Testis (tissue), 2 donors: ENCODE results near the gene ADPGK.

Experiments used
- POLR2A ChIP-seq: fragments of 450-650 bp; IDR thresholded peaks from one replicate; pipeline ENCODE4 v1.6.1; 2017; ENCODE audit warnings: antibody characterized with exemption, mild to moderate bottlenecking, moderate library complexity
- TF ChIP-seq, protein P1 (sequence below), 3 experiments: fragments of 450-650 bp in 2 of 3; fragments of 200-600 bp in 1 of 3; sonication (generic) in 1 of 3; IDR thresholded peaks; one replicate each; pipeline ENCODE4 v1.5.1; 2016 to 2019; ENCODE audit warnings: antibody characterized with exemption in 3 of 3, mild to moderate bottlenecking in 2 of 3, moderate library complexity in 1 of 3

DNA sequence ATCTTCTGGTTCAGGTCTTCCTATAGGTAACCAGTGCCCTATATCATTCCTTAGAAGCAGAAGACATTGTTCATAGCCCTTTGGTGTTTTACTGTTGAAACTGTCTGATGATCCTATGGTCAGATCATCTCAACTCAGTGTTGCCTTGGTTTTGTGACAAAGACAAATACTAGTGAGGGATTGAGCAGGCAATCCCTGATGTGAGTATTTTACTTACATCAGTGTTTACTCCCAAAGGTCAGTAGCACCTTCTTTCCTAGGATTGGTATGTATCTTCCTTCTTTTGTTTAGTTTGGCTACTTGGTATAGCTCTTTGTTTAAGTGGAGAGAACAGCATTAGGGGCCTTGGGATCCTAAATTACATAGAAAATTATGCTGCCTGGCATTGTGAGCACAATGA lies 56.4 kb downstream of the ADPGK start:
- TF ChIP-seq, protein P1, sequence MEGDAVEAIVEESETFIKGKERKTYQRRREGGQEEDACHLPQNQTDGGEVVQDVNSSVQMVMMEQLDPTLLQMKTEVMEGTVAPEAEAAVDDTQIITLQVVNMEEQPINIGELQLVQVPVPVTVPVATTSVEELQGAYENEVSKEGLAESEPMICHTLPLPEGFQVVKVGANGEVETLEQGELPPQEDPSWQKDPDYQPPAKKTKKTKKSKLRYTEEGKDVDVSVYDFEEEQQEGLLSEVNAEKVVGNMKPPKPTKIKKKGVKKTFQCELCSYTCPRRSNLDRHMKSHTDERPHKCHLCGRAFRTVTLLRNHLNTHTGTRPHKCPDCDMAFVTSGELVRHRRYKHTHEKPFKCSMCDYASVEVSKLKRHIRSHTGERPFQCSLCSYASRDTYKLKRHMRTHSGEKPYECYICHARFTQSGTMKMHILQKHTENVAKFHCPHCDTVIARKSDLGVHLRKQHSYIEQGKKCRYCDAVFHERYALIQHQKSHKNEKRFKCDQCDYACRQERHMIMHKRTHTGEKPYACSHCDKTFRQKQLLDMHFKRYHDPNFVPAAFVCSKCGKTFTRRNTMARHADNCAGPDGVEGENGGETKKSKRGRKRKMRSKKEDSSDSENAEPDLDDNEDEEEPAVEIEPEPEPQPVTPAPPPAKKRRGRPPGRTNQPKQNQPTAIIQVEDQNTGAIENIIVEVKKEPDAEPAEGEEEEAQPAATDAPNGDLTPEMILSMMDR (IDR thresholded peaks at IDR 0.05) = no peak
- no peak for TF ChIP-seq POLR2A
